Stimulated activated naive CD4-positive, alpha-beta T cell (primary cell): Measurements from ENCODE around the gene ANKRD65.
"Not testable (repeated sequence)": the region's sequence is repeated elsewhere in the genome, so short reads cannot be mapped to it uniquely, and the experiment has no call there.

Experiments used
- DNase-seq, 6 experiments: peaks; one replicate each; lab custom pipeline; 2025; lab: John Stamatoyannopoulos, UW

Gene ANKRD65

DNA sequence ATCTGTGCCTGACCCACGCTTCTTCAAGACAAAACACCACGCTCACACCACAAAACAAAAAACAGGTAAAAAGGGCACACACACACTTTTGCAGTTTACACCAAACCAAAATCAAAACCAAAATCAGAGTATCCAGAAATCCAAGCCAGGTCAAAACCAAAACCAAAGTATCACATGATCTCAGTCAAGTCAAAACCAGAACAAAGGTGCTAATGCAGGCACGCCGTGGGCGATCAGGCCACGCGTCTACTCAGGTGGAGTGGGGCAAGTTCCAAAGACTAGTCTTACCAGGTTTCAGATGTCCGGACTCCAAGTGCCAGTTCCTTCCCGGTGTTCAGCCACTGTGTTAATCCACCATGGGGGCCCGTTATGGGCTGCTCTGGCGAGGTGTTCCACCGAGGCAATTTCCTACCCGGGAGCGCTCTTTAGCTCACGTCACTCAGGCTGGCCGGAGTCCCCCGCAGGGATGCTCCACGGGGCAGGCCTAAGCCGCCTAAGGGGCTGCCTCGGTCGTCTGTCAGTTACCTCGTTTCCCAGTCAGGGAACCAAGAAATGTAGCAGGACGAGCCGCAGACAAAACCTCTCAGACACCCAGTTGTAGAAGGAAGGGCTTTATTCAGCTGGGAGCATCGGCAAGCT, 3.1 kb downstream of the ANKRD65 start:
- not testable (repeated sequence) for DNase-seq

DNA sequence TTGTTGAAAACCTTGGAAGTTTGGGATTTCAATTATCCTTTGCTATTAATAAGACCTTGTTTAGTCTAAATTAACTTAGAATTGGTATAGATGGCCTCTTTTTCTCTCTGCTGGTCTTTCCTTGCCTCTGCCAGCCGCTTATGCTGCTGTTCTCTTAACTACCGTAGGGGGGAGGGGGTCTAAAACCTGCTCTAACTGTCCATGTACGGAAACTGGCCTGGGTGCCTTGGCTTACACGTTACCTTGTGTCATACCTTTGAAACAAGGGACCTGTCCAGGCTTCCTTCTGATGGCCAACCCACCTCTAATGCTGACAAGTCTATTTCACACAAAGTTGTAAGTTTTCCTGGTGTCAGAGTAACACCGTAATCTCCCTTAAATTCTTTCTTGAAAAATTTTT, 3.7 kb downstream of the ANKRD65 start:
- not testable (repeated sequence) for DNase-seq

DNA sequence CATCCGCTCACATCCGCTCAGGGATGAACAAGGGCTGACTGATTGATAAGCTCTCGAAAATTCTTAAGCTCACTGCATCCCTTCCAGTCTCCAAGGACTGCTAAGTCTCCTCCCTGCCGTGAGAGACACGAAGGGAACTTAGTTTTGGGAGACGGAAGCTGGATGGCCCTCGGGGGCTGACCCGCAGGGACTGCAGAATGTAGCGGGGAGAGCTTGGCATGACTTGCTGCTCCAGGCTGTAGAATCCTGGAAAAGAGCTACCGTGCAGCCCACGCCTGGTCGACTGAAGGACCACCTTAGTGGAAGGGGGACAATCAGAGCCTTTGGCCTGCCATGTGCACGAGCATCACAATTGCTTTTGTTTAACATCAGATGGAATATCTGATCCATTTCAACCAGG, 5.3 kb downstream of the ANKRD65 start:
- no peak for DNase-seq

DNA sequence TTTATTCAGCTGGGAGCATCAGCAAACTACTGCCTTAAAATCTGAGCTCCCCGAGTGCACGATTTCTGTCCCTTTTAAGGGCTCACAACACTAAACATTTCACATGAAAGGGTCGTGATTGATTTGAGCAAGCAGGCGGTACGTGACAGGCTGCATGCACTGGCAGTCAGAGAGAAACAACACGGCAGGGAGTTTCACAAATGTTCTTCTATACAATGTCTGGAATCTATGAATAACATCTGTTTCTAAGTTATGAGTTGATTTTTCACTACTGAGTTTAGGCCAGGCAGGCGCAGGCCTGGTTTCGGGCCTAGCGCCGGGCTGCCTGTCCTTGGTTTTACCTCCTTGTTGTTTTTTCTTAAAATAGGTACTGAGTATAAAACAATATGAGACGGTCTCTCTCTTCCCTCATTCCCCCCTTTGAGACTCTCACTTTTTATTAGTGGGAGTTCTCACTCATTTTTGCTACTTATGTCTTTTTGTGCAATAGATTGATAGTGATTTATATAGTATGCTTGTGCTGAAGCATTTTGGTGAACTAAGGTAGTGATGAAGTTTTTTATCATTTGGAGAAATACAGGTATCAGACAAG, 8.7 kb downstream of the ANKRD65 start:
- DNase-seq = not testable (repeated sequence)

DNA sequence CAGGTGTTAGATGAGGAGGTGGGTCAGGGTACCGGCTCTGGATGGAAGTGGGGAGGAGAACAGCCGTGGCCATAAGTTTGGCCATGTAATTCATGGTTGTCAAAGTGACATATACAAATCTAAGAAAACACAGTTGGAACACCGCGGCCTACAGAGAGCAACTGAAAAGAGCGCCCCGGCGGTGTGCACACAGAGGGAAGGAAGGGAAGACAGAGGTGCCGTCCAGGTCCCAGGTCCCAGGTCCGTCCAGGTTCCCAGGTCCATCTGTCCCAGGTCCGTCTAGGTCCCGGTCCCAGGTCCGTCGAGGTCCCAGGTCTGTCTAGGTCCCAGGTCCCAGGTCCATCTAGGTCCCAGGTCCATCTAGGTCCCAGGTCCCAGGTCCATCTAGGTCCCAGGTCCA, 9.4 kb downstream of the ANKRD65 start:
- DNase-seq = no peak

DNA sequence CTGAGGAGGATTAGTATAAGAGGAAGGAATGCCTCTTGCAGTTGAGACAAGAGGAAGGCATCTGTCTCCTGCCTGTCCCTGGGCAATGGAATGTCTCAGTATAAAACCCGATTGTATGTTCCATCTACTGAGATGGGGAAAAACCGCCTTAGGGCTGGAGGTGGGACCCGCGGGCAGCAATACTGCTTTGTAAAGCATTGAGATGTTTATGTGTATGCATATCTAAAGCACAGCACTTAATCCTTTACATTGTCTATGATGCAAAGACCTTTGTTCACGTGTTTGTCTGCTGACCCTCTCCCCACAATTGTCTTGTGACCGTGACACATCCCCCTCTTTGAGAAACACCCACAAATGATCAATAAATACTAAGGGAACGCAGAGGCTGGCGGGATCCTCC, 10.8 kb downstream of the ANKRD65 start:
- not testable (repeated sequence) for DNase-seq

DNA sequence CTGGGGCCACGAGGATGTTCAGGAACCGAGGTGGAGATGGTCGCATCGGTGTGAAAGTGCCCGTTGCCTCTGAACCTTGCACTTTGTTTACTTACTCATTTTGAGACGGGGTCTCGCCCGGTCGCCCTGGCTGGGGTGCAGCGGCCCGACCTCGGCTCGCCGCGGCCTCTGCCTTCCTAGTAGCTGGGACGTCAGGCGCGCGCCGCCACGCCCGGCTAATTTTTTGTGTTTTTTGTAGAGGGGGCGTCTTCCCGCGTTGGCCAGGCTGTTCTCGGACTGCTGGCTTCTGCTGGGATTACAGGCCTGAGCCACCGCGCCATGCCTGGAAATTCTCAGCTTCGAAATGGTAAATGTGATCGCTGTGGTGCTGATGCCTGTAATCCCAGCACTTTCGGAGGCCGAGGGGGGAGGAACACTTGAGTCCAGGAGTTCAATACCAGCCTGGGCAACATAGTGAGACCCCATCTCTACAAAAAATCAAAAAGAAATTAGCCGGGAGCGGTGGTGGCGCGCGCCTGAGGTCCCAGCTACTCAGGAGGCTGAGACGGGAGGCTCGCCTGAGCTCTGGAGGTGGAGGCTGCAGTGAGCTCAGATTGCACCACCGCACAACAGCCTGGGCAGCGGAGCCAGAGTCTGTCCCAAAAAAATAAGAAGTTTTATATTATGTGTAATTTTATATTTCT, 13.3 kb downstream of the ANKRD65 start:
- peak in 1 of 6 experiments; percentile 42 for DNase-seq

DNA sequence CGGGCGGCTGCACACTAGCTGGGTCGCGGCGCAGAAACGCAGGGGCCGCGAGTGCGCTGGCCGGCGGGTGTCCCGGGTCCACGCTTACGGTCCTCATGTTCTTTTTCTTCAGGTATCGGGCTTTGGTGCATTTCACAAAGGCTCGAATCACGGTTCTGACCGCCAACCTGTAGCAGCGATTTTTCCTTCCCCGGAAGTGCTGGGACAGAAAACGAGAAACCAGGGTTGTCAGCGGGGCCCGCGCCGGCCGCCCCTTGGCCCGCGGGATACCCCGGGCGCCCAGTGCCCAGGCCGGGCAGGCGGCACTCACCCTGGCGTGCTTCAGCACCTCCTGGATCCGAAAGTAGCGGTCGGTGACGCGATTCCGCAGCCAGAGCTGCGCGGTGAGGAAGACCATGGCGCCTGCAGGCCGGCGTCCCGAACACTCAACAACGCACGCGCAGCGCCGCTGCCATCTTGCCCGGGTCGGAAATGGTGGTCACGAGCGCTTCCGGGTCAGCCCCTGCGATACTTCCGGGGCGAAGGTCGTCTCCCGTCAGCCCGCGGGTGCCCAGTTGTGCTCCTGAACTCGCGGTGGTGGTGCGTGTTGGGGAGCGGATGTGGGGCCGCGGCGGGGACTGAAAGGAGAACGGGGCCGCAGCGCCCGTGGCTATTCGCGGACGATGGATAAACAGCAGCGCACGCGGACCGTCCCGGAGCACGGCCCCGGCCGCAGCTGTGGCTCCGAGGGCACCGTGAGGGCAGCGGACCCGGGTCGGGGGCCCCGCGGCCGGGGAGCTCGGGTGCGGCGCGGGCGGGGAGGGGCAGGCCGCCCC, 14.0 kb downstream of the ANKRD65 start, which contains the start of gene MRPL20:
TSS of gene MRPL20 (minus strand) at position 473 of the 815 bp plus-strand sequence. CDS start at position 397, 76 bp downstream.
- peak; percentile 90 to 94 (median 94) for DNase-seq

DNA sequence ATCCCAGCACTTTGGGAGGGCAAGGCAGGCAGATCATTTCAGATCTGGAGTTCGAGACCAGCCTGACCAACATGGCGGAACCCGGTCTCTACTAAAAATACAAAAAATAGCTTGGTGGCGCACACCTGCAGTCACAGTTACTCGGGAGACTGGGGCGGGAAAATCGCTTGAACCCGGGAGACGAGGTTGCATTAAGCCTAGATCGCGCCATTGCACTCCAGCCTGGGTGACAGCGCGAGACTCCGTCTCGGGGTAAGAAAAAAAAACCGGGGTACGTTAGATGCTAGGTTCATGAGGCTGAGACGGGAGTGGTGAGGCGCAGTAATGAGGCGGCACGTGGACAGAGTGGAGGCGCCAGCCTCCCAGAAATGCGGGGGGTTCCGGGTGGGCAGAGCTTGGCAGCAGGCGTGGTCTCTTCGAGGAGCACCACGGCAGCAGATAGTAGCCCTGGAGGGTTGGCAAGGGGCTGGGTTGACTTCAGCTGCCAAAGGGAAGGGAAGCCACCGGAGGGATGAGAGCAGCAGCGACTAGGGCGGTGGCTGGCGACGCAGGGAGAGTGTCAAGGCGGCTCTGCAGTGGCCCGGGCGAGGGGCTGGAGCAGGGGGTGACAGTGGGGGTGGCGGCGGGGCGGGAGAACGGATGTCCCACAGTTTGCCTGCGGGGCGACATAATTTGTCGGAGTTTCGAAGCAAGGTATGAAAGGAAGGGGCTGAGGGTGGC, 14.8 kb downstream of the ANKRD65 start:
- no peak for DNase-seq

DNA sequence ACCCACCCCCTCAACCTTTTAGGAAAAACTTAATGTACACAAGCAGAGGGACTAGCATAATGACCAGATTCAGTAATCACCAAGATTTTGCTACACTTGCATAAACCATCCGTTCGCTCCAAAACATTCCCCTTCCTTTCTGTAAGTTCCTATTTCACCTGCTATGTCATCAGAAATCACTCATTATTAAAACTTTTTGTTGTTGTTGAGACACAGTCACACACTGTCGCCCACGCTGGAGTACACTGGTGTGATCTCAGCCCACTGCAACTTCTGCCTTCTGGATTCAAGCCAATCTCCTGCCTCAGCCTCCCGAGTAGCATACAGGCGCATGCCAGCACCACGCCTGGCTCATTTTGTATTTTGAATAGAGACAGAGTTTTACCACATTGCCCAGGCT, 17.4 kb downstream of the ANKRD65 start:
- DNase-seq = no peak

DNA sequence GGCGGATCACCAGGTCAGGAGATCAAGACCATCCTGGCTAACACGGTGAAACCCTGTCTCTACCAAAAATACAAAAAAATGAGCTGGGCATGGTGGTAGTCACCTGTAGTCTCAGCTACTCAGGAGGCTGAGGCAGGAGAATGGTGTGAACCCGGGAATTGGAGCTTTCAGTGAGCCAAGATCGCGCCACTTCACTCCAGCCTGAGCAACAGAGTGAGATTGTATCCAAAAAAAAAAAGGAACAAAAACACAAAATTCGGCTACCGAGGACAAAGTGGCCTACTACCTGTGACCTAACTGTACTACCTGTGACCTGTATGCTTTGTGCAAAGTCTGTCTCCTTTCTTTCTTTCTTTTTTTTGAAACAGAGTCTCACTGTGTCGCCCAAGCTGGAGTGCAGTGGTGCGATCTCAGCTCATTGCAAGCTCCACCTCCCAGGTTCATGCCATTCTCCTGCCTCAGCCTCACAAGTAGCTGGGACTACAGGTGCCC, 18.1 kb downstream of the ANKRD65 start:
- DNase-seq = not testable (repeated sequence)

DNA sequence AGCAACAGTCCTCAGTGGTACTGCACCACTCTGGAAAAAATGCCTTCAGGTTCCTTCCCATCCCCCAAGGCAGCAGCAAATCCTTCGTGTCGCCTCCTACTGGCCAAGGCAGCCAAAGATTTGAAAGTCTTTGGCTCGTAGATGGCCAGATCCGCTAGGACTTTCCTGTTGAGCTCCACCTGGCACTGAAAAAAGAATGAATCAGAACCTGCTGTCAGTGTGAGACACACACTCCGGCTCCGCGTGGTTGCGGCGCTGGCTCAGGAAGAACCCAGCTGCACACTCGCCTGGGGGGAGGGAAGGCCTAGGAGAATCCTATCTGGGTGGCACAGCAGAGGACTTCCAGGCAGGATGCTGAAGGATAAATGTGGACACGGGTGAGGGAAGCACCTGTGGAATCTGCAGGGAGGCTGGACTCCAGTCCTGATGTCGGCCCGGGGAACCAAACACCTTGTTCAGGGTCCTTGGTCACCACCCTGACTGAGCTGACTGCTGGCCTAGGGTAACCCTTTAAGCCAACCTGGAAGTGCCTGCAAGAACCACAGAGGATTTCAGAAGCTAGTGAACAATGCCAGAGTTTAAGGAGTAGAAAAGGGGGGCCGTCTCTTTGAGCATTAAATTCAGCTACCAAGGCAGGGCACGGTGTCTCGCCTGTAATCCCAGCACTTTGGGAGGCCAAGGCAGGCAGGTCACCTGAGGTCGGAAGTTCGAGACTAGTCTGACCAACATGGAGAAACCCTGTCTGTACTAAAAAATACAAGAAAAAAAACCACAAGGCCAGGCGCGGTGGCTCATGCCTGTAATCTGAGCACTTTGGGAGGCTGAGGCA, 18.8 kb downstream of the ANKRD65 start:
- DNase-seq = peak in 2 of 6 experiments; percentile 13 to 20

DNA sequence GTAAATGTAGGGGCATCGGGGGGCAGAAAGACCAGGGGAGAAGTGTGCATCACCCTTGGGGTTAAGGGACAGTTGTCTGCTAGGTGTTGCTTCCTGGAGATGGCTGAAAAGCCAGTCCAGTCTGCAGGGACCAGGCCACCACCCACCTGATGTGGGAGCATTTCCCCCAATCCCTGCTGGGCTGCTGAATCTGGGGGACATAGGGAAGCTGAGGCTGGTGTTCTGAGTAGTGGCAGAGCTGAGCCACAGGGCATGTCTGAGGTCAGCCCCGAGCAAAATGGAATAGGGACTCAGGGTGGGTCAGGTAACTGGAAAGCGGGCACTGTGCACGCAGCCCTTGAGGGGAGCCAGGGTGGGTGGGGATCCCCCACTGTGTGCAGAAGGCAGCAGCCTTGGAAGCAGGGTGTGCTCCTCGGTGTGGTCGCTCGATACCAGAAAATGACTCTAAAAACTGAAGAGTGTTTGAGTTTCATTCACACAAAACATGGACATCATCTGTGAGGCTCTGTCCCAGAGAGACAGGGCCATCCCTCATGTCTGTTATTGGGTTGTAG, 19.5 kb downstream of the ANKRD65 start:
- no peak for DNase-seq

DNA sequence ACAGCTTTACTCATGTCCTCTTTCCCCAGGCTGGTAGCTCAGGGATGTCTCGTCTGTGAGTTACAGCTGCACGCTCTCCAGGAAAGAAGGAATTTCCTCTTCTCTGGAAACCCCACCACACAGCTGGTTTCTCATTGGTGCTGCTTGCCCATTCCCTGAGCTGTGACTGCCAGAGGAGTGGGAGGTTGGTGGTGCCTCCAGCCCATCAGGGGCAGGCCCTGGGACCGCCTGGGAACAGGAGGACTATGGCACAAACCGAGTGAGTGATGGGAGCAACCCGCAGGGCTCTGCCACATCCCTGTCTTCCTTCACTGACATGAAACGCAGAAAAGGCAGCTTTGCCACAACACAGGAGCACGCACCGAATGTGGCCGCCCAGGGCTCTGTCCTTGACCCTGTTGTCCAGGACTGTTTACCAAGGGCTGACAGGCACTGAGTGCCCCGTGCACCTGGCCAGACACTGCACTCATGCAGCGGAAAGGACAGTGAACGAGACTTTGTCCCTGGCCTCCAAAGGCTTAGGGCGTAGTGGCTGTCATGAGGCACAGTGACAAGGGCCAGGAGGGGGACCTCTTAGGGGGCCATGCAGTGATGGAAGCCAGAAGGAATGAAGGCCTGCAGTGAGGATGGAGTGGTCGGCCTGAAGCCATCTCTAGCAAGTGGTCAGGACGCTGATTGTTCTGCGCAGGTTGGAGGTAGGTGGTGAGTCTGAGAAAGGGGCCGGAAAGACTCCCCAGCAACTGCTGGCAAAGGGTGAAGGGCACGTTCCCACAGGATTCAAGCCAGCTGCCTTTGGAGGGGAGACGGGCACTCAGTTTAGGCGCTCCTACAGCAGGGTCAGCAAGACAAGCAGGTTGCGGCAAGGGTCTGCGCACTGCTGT, 20.3 kb downstream of the ANKRD65 start:
- DNase-seq = no peak

DNA sequence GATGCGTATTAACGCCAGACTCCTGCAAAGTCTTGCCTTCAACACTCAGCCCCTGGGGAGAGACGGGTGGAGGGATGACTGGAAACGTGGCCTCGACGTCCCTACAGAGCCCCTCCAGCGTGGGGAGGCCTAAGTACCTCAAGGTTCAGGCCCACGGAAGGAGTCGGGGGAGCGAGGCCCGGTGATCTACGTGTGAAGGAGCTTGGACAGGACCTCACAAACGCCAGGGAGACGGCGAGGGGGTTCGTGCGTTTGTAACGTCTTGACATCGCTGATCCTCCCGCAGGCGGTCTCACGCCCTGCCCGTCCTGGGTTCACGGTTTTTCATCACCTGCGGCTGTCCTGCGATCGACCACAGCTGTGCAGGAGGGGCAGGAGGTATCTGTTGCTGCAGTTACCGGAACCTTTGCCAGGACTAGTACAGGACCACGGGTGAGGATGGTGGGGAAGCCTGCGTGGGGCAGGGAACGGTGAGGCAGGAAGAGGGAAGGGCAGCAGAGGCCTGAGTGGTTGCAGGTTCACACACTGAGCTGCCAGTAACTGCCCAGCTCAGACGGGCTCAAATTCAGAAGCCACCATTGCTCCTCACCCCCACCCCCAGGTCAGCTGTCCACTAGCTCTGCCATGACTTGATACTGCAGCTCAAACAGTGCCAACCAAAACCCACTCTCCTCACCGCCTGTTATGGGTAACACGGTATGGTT, 21.1 kb downstream of the ANKRD65 start:
- DNase-seq = peak in 1 of 6 experiments; percentile 36

DNA sequence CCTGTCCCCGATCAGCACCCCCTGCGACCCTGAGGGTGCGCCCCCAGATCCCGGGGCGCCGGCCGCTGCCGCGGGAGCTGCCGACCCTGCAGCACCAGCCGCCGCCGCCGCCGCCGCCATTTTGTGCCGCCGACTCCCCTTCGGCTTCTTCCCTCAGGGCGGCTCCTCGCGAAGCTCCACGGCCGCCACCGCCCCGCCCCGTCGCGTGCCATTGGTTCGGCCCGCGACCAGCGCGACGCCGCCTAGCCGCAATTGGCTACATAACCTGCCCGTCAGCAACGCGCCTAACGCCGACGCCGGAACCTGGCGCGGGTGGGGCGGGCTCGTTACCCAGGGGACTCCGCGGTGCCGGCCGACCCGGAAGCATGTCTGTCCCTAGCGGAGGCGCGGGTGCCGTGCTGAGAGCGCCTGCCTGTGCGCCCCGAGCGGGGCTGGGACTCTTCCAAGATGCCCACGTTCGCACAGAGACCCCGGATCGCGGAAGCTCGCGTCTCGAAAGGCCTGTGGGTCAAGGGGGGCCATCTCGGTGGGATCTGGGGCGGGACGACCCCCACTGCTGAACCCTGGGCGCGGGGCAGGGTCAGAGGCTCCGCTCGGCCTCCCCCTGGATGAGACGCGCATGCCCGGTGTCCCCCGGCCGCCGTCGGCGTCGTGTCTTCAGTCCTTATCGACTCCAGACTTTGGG, 21.7 kb downstream of the ANKRD65 start, which contains the start of gene CCNL2:
TSS of gene CCNL2 (minus strand) at position 149 of the 685 bp plus-strand sequence. CDS start at position 120, 29 bp downstream.
- DNase-seq = peak; percentile 97 to 99 (median 98)

DNA sequence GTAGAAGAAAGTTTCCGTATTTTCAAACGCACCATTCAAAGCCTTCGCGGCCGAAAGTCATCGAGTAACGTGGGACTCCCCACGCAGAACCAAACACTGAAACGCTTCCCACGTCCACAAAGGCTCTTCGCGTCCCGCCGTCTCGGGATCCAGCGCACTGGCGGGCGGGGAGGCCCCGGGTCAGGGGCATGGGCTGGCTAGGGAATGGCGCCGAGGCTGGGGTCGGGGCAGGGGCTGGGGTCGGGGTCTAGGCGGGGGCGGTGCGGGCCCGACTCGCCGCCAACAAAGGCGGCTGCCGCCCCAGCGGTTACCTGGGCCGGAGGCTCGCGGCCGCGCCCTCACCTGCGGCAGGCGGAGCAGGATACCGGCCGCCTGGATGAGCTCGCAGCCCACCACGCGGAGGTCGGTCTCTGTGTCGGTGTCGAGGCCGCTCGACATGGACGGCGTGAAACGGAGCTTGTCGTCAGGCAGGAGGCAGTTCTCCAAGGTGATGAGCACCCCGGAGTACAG, 22.3 kb downstream of the ANKRD65 start:
- no peak for DNase-seq
